IMR-90 (cell line): ENCODE results near the gene CHAC1.

ENCODE experiments used
- CTCF ChIP-seq: conservative IDR thresholded peaks from 2 replicates; pipeline ENCODE4 v1.5.1; 2012; ENCODE audit warnings: mild to moderate bottlenecking, low read depth, low read length, improper control_type of control experiment
- POLR2A ChIP-seq: IDR thresholded peaks from 2 replicates; pipeline ENCODE4 v1.6.1; 2012; ENCODE audit warnings: mild to moderate bottlenecking, low read depth, low read length

- TF ChIP-seq CTCF (no peak), POLR2A (no peak)
These were observed 34.9 kb downstream of the CHAC1 start for GRCh38 chr15:40988156-40988555.
